Ramos (cell line): Measurements from ENCODE around the gene ZDHHC5.
"Not testable (repeated sequence)": the region's sequence is repeated elsewhere in the genome, so short reads cannot be mapped to it uniquely, and the experiment has no call there.

Experiments used
- in situ Hi-C: fragments of 300-500 bp; cut with MboI; formaldehyde crosslinking; loops from one replicate; pipeline ENCODE4 v1.14.3; 2022; ENCODE audit warnings: low sequenced_read_pairs; ENCODE audit not compliant: unreplicated experiment

ZDHHC5 gene

DNA sequence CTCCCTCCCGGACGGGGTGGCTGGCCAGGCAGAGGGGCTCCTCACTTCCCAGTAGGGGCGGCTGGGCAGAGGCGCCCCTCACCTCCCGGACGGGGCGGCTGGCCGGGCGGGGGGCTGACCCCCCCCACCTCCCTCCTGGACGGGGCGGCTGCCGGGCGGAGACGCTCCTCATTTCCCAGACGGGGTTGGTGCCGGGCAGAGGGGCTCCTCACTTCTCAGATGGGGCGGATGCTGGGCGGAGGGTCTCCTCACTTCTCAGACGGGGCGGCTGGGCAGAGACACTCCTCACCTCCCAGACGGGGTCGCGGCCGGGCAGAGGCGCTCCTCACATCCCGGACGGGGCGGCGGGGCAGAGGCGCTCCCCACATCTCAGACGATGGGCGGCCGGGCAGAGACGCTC lies 48.8 kb downstream of the ZDHHC5 start:
- in situ Hi-C loops, result not testable (repeated sequence)

DNA sequence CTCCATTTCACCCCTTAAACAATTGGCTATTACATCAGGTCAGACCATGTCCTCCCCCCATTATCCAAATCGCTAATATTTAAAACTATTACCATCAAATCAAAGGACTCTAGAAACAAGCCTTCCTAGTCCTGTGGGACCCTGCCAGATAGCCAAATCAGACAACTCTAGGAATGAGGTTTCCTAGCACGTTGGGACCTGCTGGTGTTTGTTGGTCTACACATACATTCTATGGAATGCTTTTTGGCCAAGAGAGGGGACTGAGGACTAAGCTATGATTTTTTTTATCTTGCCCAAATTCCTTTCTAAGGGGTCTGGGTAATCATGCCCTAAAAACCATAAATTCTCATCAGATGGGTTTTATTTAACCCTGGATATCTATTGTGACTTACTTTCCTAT lies 59.3 kb downstream of the ZDHHC5 start:
- in situ Hi-C loops, result no loop called here

- in situ Hi-C loops, result no loop called here
Measured at GRCh38 chr11:57728829-57729228, 60.9 kb downstream of the ZDHHC5 start.

- in situ Hi-C loops, result no loop called here
Measured at GRCh38 chr11:57729479-57729878, 61.6 kb downstream of the ZDHHC5 start.

GRCh38 chr11:57732661-57733060 lies 64.7 kb downstream of the ZDHHC5 start:
- in situ Hi-C loops, result no loop called here

GRCh38 chr11:57735619-57736298 lies 67.8 kb downstream of the ZDHHC5 start:
- in situ Hi-C loops, result no loop called here

DNA sequence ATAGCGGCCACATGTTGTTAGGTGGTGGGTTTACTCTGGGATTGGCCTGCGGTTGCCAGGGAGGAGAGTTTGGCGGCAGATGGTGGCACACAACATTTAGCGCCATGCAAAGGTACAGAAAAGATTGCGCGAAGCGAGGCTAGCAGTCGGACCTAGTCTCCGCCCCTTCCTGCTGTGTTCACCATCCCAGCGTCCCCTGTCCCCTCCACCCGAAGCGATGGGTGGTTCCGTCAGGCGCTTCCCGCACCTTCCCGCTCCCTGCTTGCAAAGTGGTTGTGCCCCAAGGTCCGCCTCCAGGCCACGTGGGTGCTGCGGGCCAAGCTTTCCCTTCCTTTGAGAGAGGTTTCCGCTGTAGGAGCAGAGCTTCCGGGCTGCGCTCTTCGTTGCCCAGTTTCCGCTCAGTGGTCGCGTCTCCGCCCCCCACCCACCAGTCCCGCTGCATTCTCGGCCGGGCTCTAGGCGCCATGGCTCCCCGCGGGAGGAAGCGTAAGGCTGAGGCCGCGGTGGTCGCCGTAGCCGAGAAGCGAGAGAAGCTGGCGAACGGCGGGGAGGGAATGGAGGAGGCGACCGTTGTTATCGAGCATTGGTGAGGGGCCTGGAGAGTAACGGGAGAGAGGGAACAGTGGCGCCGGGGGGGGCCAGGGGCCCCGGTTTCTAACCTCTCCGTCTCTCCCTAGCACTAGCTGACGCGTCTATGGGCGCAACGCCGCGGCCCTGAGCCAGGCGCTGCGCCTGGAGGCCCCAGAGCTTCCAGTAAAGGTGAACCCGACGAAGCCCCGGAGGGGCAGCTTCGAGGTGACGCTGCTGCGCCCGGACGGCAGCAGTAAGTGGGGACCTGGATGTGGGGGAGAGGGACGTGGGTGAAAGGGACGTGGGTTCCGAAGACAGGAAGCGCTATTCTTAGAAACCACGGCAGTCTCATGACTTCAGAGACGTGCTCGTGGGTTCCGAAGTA lies 73.5 kb downstream of the ZDHHC5 start, which contains the start of gene SELENOH:
Gene SELENOH, plus strand, starts transcription at position 360 of the 955 bp plus-strand sequence. Its CDS starts 105 bp downstream, at position 465.
- in situ Hi-C loops, result no loop called here

DNA sequence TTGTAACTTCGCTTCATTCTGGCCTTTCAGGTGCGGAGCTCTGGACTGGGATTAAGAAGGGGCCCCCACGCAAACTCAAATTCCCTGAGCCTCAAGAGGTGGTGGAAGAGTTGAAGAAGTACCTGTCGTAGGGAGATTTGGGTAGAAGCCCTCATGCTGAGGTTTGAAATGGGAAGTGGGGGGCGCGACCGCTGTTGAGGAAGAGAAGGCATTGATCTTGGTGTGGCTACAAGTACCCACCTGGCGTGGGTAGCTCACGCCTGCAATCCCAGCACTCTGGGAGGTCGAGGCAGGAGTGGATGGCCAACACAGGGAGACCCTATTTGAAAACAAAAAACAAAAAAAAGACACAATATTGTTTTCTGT lies 74.2 kb downstream of the ZDHHC5 start:
- in situ Hi-C loops, result no loop called here

DNA sequence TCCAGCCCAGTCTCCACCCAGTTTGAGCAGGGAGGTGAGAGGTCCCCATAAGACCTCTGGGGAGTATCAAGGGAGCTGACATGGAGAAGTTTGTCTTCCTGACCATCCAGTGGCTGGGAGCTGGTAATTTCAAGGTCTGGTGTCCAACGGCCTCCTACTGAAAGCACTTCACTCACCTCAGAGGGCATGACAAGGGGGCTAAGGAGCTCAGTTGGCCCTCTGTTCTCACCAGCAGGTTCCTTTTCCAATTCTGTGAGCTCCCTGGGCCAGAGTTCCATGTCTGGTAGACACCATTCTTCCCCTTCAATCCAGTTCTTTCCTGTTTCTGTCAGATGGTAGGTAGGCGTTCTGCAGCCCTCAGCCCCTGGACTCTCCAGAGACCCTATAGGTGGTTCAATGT lies 76.4 kb downstream of the ZDHHC5 start:
- in situ Hi-C loops, result no loop called here

DNA sequence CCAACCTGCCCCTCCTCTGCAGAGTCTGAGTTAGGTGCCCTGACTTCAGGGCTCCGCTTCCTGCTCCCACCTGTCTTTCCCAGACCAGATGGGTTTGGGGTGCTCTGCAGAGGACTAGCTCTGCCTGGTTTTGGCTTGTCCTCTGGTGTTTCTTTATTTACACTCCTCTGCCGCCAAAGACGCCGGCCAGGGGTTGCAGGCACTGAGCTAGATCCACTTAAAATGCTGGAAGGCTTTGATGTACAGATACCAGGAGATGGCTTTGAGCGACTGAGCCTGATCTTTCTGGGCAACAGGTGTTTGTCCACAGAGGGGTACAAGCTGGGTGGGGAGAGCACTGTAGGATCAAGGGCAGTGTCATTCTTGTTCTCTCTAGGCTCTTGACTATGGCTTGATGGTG lies 77.3 kb downstream of the ZDHHC5 start:
- in situ Hi-C loops, result no loop called here

DNA sequence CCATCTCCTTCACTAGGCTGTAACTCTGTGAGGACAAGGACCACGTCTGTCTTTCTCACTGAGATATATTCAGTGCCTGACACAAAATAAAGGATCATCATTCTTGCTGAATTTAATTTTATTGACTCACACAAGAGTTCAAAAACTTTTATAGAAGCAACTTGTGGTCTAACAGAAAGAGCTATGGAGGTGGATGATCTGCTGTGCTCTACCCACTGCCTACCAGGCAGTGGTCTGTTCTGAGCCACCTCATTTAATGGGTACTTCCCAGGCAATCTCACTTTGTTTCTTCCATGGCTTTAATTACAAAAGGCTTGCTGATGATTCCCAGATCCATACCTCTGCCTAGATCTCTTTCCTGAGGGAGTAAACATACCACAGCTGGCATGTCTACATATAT lies 79.0 kb downstream of the ZDHHC5 start:
- in situ Hi-C loops, result no loop called here
